ENCODE results near the gene IGFN1. TPM values are rescaled to one million over a fixed set of nuclear protein-coding genes. Genes with fewer than 3 reads are reported as not detected.
A peak's percentile ranks its signal among the peaks of the same experiment; 100 is the strongest.

IGFN1 gene
- total RNA-seq, 2 experiments from 2014 or later, result not detected

GRCh38 chr1:201170533-201171062, 20.0 kb upstream of the IGFN1 start:
- peaks cover 6% of the 10 kb centered on the region for H3K4me1 Mint-ChIP-seq
- H3K27me3 Mint-ChIP-seq, result peaks cover 46% of the 10 kb centered on the region
- no peaks in the 10 kb centered on the region for H3K36me3 Mint-ChIP-seq
- H3K27ac Mint-ChIP-seq, result no peak overlapping the region
- DNase-seq (peak; percentile 64), ATAC-seq (ENCODE audit: low read depth) (peak; percentile 89)
- H3K4me3 Mint-ChIP-seq, result peak overlapping the region; percentile 72
- no peaks in the 10 kb centered on the region for H3K9me3 Mint-ChIP-seq
- POLR2A ChIA-PET, result no interaction called here

GRCh38 chr1:201171063-201172036, 19.3 kb upstream of the IGFN1 start:
- peak; percentile 40 for ATAC-seq (ENCODE audit: low read depth)
- no peaks in the 10 kb centered on the region for H3K9me3 Mint-ChIP-seq
- H3K36me3 Mint-ChIP-seq, result no peaks in the 10 kb centered on the region
- H3K27ac Mint-ChIP-seq, result no peak overlapping the region
- peak overlapping the region; percentile 72 for H3K4me3 Mint-ChIP-seq
- H3K27me3 Mint-ChIP-seq, result peaks cover 41% of the 10 kb centered on the region
- POLR2A ChIA-PET, result no interaction called here
- peaks cover 6% of the 10 kb centered on the region for H3K4me1 Mint-ChIP-seq
- peak; percentile 50 for DNase-seq

- POLR2A ChIA-PET, result no interaction called here
- peaks cover 35% of the 10 kb centered on the region for H3K27me3 Mint-ChIP-seq
- H3K27ac Mint-ChIP-seq, result no peak overlapping the region
- DNase-seq (no peak), ATAC-seq (ENCODE audit: low read depth) (no peak)
- no peaks in the 10 kb centered on the region for H3K36me3 Mint-ChIP-seq
- H3K9me3 Mint-ChIP-seq, result no peaks in the 10 kb centered on the region
- H3K4me1 Mint-ChIP-seq, result peaks cover 6% of the 10 kb centered on the region
- H3K4me3 Mint-ChIP-seq, result no peak overlapping the region
Observed at GRCh38 chr1:201172326-201172725, 18.3 kb upstream of the IGFN1 start.

GRCh38 chr1:201172999-201173610, 17.5 kb upstream of the IGFN1 start:
- POLR2A ChIA-PET, result no interaction called here
- no peak for DNase-seq
- peaks cover 6% of the 10 kb centered on the region for H3K4me1 Mint-ChIP-seq
- no peak for ATAC-seq (ENCODE audit: low read depth)
- H3K36me3 Mint-ChIP-seq, result no peaks in the 10 kb centered on the region
- no peak overlapping the region for H3K27ac Mint-ChIP-seq
- H3K4me3 Mint-ChIP-seq, result no peak overlapping the region
- H3K9me3 Mint-ChIP-seq, result no peaks in the 10 kb centered on the region
- H3K27me3 Mint-ChIP-seq, result peaks cover 33% of the 10 kb centered on the region

GRCh38 chr1:201173736-201174135, 16.9 kb upstream of the IGFN1 start:
- Mint-ChIP-seq H3K4me1 (peaks cover 6% of the 10 kb centered on the region), H3K36me3 (no peaks in the 10 kb centered on the region), H3K4me3 (no peak overlapping the region), H3K9me3 (peaks cover 2% of the 10 kb centered on the region), H3K27ac (no peak overlapping the region), H3K27me3 (peaks cover 35% of the 10 kb centered on the region)
- ATAC-seq (ENCODE audit: low read depth) (no peak), DNase-seq (no peak)
- POLR2A ChIA-PET, result interaction anchor here (0.6 kb wide), 1 partner anchor 962 kb away, joined by 4 read pairs; no protein-coding TSS in a partner anchor

GRCh38 chr1:201175820-201176500, 14.7 kb upstream of the IGFN1 start:
- POLR2A ChIA-PET, result no interaction called here
- H3K9me3 Mint-ChIP-seq, result peaks cover 2% of the 10 kb centered on the region
- H3K27me3 Mint-ChIP-seq, result peaks cover 31% of the 10 kb centered on the region
- peaks cover 5% of the 10 kb centered on the region for H3K4me1 Mint-ChIP-seq
- DNase-seq, result no peak
- H3K36me3 Mint-ChIP-seq, result no peaks in the 10 kb centered on the region
- ATAC-seq (ENCODE audit: low read depth), result no peak
- no peak overlapping the region for H3K4me3 Mint-ChIP-seq
- no peak overlapping the region for H3K27ac Mint-ChIP-seq

GRCh38 chr1:201176940-201177339, 13.7 kb upstream of the IGFN1 start:
- no peak for DNase-seq
- POLR2A ChIA-PET, result no interaction called here

GRCh38 chr1:201178718-201179117, 11.9 kb upstream of the IGFN1 start:
- Mint-ChIP-seq H3K27ac (no peak overlapping the region), H3K27me3 (peaks cover 33% of the 10 kb centered on the region), H3K4me3 (no peak overlapping the region), H3K9me3 (peaks cover 2% of the 10 kb centered on the region), H3K36me3 (no peaks in the 10 kb centered on the region), H3K4me1 (no peaks in the 10 kb centered on the region)
- no peak for ATAC-seq (ENCODE audit: low read depth)
- DNase-seq, result no peak
- POLR2A ChIA-PET, result no interaction called here

More at GRCh38 chr1:201176940-201177339, 13.7 kb upstream of the IGFN1 start:
- Mint-ChIP-seq H3K4me3 (no peak overlapping the region), H3K4me1 (peaks cover 2% of the 10 kb centered on the region), H3K27me3 (peaks cover 32% of the 10 kb centered on the region), H3K36me3 (no peaks in the 10 kb centered on the region), H3K27ac (no peak overlapping the region), H3K9me3 (peaks cover 2% of the 10 kb centered on the region)
- no peak for ATAC-seq (ENCODE audit: low read depth)

GRCh38 chr1:201180141-201180540, 10.5 kb upstream of the IGFN1 start:
- Mint-ChIP-seq H3K27ac (no peak overlapping the region), H3K4me3 (no peak overlapping the region), H3K36me3 (no peaks in the 10 kb centered on the region), H3K9me3 (peaks cover 2% of the 10 kb centered on the region), H3K4me1 (no peaks in the 10 kb centered on the region), H3K27me3 (peaks cover 31% of the 10 kb centered on the region)
- POLR2A ChIA-PET, result no interaction called here
- ATAC-seq (ENCODE audit: low read depth), result no peak
- no peak for DNase-seq

- peaks cover 31% of the 10 kb centered on the region for H3K27me3 Mint-ChIP-seq
- no peak for DNase-seq
- no peaks in the 10 kb centered on the region for H3K36me3 Mint-ChIP-seq
- H3K27ac Mint-ChIP-seq, result no peak overlapping the region
- POLR2A ChIA-PET, result no interaction called here
- no peak overlapping the region for H3K4me3 Mint-ChIP-seq
- ATAC-seq (ENCODE audit: low read depth), result no peak
- H3K4me1 Mint-ChIP-seq, result no peaks in the 10 kb centered on the region
- peaks cover 2% of the 10 kb centered on the region for H3K9me3 Mint-ChIP-seq
Observed at GRCh38 chr1:201180901-201181300, 9.7 kb upstream of the IGFN1 start.

- peaks cover 2% of the 10 kb centered on the region for H3K9me3 Mint-ChIP-seq
- H3K27me3 Mint-ChIP-seq, result peaks cover 31% of the 10 kb centered on the region
- no peaks in the 10 kb centered on the region for H3K36me3 Mint-ChIP-seq
- H3K4me3 Mint-ChIP-seq, result no peak overlapping the region
- no peak for DNase-seq
- no peak for ATAC-seq (ENCODE audit: low read depth)
- POLR2A ChIA-PET, result no interaction called here
- H3K27ac Mint-ChIP-seq, result no peak overlapping the region
- H3K4me1 Mint-ChIP-seq, result no peaks in the 10 kb centered on the region
Observed at GRCh38 chr1:201181323-201181722, 9.3 kb upstream of the IGFN1 start.

- peaks cover 31% of the 10 kb centered on the region for H3K27me3 Mint-ChIP-seq
Observed at GRCh38 chr1:201181726-201182125, 8.9 kb upstream of the IGFN1 start.

GRCh38 chr1:201183209-201183608, 7.4 kb upstream of the IGFN1 start:
- POLR2A ChIA-PET, result no interaction called here
- ATAC-seq (ENCODE audit: low read depth) (no peak), DNase-seq (no peak)
- peaks cover 32% of the 10 kb centered on the region for H3K27me3 Mint-ChIP-seq
- H3K27ac Mint-ChIP-seq, result no peak overlapping the region
- H3K4me1 Mint-ChIP-seq, result no peaks in the 10 kb centered on the region
- H3K4me3 Mint-ChIP-seq, result no peak overlapping the region
- H3K9me3 Mint-ChIP-seq, result peaks cover 2% of the 10 kb centered on the region
- no peaks in the 10 kb centered on the region for H3K36me3 Mint-ChIP-seq

More at GRCh38 chr1:201181726-201182125, 8.9 kb upstream of the IGFN1 start:
- DNase-seq (no peak), ATAC-seq (ENCODE audit: low read depth) (no peak)
- H3K4me1 Mint-ChIP-seq, result no peaks in the 10 kb centered on the region
- POLR2A ChIA-PET, result no interaction called here
- peaks cover 2% of the 10 kb centered on the region for H3K9me3 Mint-ChIP-seq
- H3K4me3 Mint-ChIP-seq, result no peak overlapping the region
- no peaks in the 10 kb centered on the region for H3K36me3 Mint-ChIP-seq
- H3K27ac Mint-ChIP-seq, result no peak overlapping the region
